Activated B cell treated with CpG ODN at 0.5 μM for 24 hours (primary cell): ENCODE data around the gene OPRM1. TPM values are rescaled to one million over a fixed set of nuclear protein-coding genes. Genes with fewer than 3 reads are reported as not detected.

Experiments used
- ATAC-seq: fragments of 200-7000 bp; cut with Tn5 transposase; one replicate; pipeline ENCODE4 v1.10.0; 2021; ENCODE audit warnings: low read depth, mild to moderate bottlenecking, moderate library complexity
- CTCF ChIA-PET: fragments of 350-600 bp; sonication (Branson Sonifier 250); formaldehyde crosslinking; loops from one replicate; lab custom pipeline; 2021; ENCODE audit warnings: antibody characterized with exemption; lab: Charles Lee
- POLR2A ChIA-PET: fragments of 350-600 bp; sonication (Branson Sonifier 250); formaldehyde crosslinking; loops from one replicate; lab custom pipeline; 2021; ENCODE audit warnings: antibody characterized with exemption; lab: Charles Lee
- DNase-seq: peaks from one replicate; pipeline ENCODE4 v3.0.0; 2022
- H3K27ac Mint-ChIP-seq: one replicate; pipeline ENCODE4 v1.8.0; 2020; ENCODE audit warnings: mixed read lengths
- H3K27me3 Mint-ChIP-seq: one replicate; pipeline ENCODE4 v1.8.0; 2021; ENCODE audit warnings: mixed read lengths
- H3K36me3 Mint-ChIP-seq: one replicate; pipeline ENCODE4 v1.8.0; 2021; ENCODE audit warnings: low read depth, mixed read lengths
- H3K4me1 Mint-ChIP-seq: one replicate; pipeline ENCODE4 v1.8.0; 2021; ENCODE audit warnings: mixed read lengths
- H3K4me3 Mint-ChIP-seq: one replicate; pipeline ENCODE4 v1.8.0; 2020; ENCODE audit warnings: mild to moderate bottlenecking, mixed read lengths
- H3K9me3 Mint-ChIP-seq: one replicate; pipeline ENCODE4 v1.8.0; 2020; ENCODE audit warnings: mixed read lengths
- CTCF ChIP-seq: fragments of 200-600 bp; IDR thresholded peaks from one replicate; pipeline ENCODE4 v1.8.0; 2022; ENCODE audit warnings: antibody characterized with exemption, mild to moderate bottlenecking
- intact Hi-C: fragments of 100-400 bp; cut with micrococcal nuclease; formaldehyde crosslinking; loops from one replicate; pipeline ENCODE4 v1.15.1; 2024
- total RNA-seq: library from RNA; stranded (reverse); gene quantifications from 2 replicates; pipeline ENCODE4 v1.2.3, GENCODE V29; 2022

Gene OPRM1
- total RNA-seq, 1 donor from 2014 or later: not detected

GRCh38 chr6:154138793-154139192, 99.8 kb downstream of the OPRM1 start:
- no peak for ATAC-seq
- CTCF ChIA-PET: no interaction called here

GRCh38 chr6:154139892-154140291, 100.9 kb downstream of the OPRM1 start:
- DNase-seq (no peak), ATAC-seq (no peak)
- TF ChIP-seq CTCF: no peak
- POLR2A ChIA-PET: no interaction called here
- no peak overlapping the region for H3K4me3 Mint-ChIP-seq
- intact Hi-C loops: no loop called here
- CTCF ChIA-PET: no interaction called here
- no peaks in the 10 kb centered on the region for H3K36me3 Mint-ChIP-seq
- no peaks in the 10 kb centered on the region for H3K4me1 Mint-ChIP-seq
- H3K27ac Mint-ChIP-seq: no peak overlapping the region
- H3K27me3 Mint-ChIP-seq: no peaks in the 10 kb centered on the region
- no peaks in the 10 kb centered on the region for H3K9me3 Mint-ChIP-seq

More at GRCh38 chr6:154138793-154139192, 99.8 kb downstream of the OPRM1 start:
- Mint-ChIP-seq H3K36me3 (no peaks in the 10 kb centered on the region), H3K27me3 (no peaks in the 10 kb centered on the region), H3K4me3 (no peak overlapping the region), H3K4me1 (no peaks in the 10 kb centered on the region), H3K9me3 (no peaks in the 10 kb centered on the region), H3K27ac (no peak overlapping the region)
- TF ChIP-seq CTCF: no peak
- DNase-seq: no peak
- intact Hi-C loops: no loop called here
- POLR2A ChIA-PET: no interaction called here

GRCh38 chr6:154140743-154141142, 101.7 kb downstream of the OPRM1 start:
- no peak overlapping the region for H3K27ac Mint-ChIP-seq
- POLR2A ChIA-PET: no interaction called here
- TF ChIP-seq CTCF: no peak
- H3K36me3 Mint-ChIP-seq: no peaks in the 10 kb centered on the region
- no peak overlapping the region for H3K4me3 Mint-ChIP-seq
- no peaks in the 10 kb centered on the region for H3K4me1 Mint-ChIP-seq
- CTCF ChIA-PET: no interaction called here
- no peak for ATAC-seq
- DNase-seq: no peak
- H3K27me3 Mint-ChIP-seq: no peaks in the 10 kb centered on the region
- no peaks in the 10 kb centered on the region for H3K9me3 Mint-ChIP-seq
- intact Hi-C loops: no loop called here

- no peak for ATAC-seq
- Mint-ChIP-seq H3K36me3 (no peaks in the 10 kb centered on the region), H3K4me1 (no peaks in the 10 kb centered on the region), H3K27me3 (no peaks in the 10 kb centered on the region), H3K9me3 (no peaks in the 10 kb centered on the region), H3K4me3 (no peak overlapping the region), H3K27ac (no peak overlapping the region)
- DNase-seq: no peak
- ChIA-PET CTCF (no interaction called here), POLR2A (no interaction called here)
- intact Hi-C loops: no loop called here
- TF ChIP-seq CTCF: no peak
Observed at GRCh38 chr6:154143753-154144152, 104.7 kb downstream of the OPRM1 start.

GRCh38 chr6:154154389-154154967, 115.4 kb downstream of the OPRM1 start:
- Mint-ChIP-seq H3K4me3 (no peak overlapping the region), H3K4me1 (peaks cover 23% of the 10 kb centered on the region)
- peak; percentile 89 for TF ChIP-seq CTCF

More at GRCh38 chr6:154154389-154154967, 115.4 kb downstream of the OPRM1 start:
- Mint-ChIP-seq H3K27me3 (peaks cover 1% of the 10 kb centered on the region), H3K27ac (no peak overlapping the region), H3K36me3 (no peaks in the 10 kb centered on the region), H3K9me3 (no peaks in the 10 kb centered on the region)
- intact Hi-C loops: loop anchor here (1.0 to 5.0 kb wide), 6 partner anchors 123 to 1292 kb away; no protein-coding TSS in a partner anchor
- ATAC-seq (no peak), DNase-seq (no peak)
- POLR2A ChIA-PET: no interaction called here
- CTCF ChIA-PET: interaction anchor here (1.5 to 3.6 kb wide), 3 partner anchors 121 to 215 kb away, joined by 6 to 21 read pairs (median 17); no protein-coding TSS in a partner anchor
